ENCODE data around the gene STK38.

Gene STK38

DNA sequence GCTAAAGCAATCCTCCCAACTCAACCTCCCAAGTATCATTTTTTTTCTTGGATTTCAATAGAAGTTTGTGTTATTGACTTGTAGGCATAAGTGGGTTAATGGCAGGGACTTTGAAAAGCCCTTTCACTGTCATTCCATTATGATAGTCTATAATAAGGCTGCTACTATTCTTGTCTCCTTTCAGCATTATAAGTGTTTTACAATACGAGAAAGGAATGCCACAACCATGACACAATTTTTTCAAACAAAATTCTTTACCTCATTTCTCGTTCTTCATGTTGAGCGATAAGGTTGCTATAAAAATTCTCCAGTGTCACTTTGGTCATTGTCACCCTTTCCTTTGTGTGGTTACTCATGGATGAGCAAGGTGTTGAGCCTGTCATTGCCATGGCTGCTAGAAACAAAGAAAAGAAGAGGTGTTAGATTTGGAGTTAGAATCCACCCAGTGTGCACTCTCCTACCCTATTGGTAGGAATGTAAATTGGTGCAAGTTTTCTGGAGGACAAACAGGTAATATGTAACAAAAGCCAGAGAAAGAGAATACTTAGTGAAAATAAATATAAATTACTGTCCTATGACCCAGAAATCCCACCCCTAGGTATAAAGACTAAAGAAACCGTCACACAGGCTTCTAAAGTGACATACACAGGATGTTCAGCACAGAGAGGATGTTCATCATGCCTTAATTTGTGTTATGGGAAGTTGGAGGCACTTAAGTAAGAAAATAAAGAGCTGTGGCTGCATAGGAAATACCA lies 7.3 kb downstream of the STK38 start:
- no peak overlapping the region for H3K4me3 ChIP-seq (ENCODE audit: low read depth, low read length)
- no peaks in the 10 kb centered on the region for H3K27me3 ChIP-seq (ENCODE audit: control insufficient read depth, insufficient read depth, low read length)
- no peaks in the 10 kb centered on the region for H3K9me3 ChIP-seq (ENCODE audit: control insufficient read depth, insufficient read depth, low read length)
- H3K4me1 ChIP-seq (ENCODE audit: control insufficient read depth, insufficient read depth, low read length) = no peaks in the 10 kb centered on the region
- H3K9ac ChIP-seq (ENCODE audit: low read depth, low read length) = no peak overlapping the region
- H3K36me3 ChIP-seq (ENCODE audit: control insufficient read depth, insufficient read depth, low read length) = peaks cover 5% of the 10 kb centered on the region

DNA sequence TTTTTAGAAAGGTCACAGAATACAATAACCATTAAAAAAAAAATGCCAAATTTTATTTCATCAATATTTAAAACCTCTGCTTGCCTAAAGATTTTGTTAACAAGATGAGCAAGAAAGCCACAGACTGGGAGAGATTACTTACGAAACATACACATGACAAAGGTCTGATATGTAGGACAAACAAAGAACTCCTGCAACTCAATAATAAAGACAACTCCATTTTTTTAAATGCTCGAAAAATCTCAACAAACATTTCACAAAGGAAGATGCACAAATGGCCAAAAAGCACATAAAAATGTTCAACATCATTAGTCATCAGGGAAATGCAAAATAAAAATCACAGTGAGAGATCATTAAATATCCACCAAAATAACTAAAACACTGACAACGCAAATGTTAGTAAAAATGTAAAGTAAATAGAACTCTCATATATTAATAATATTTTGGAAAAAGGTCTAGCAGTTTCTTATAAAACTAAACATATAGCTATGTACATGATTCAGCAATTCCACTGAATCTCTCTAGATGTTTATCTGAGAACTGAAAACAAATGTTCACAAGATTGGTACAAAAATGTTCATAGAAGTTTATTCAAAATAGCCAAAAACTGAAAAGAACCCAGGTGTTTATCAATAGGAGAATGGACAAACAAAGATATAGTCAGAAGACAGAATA lies 10.3 kb downstream of the STK38 start:
- H3K9me3 ChIP-seq (ENCODE audit: control insufficient read depth, insufficient read depth, low read length) = no peaks in the 10 kb centered on the region
- H3K4me1 ChIP-seq (ENCODE audit: control insufficient read depth, insufficient read depth, low read length) = no peaks in the 10 kb centered on the region
- H3K9ac ChIP-seq (ENCODE audit: low read depth, low read length) = no peak overlapping the region
- no peak overlapping the region for H3K4me3 ChIP-seq (ENCODE audit: low read depth, low read length)
- no peaks in the 10 kb centered on the region for H3K27me3 ChIP-seq (ENCODE audit: control insufficient read depth, insufficient read depth, low read length)
- peaks cover 5% of the 10 kb centered on the region for H3K36me3 ChIP-seq (ENCODE audit: control insufficient read depth, insufficient read depth, low read length)

- H3K27me3 ChIP-seq (ENCODE audit: control insufficient read depth, insufficient read depth, low read length) = no peaks in the 10 kb centered on the region
- no peak overlapping the region for H3K9ac ChIP-seq (ENCODE audit: low read depth, low read length)
- H3K4me3 ChIP-seq (ENCODE audit: low read depth, low read length) = no peak overlapping the region
- H3K36me3 ChIP-seq (ENCODE audit: control insufficient read depth, insufficient read depth, low read length) = no peaks in the 10 kb centered on the region
- H3K9me3 ChIP-seq (ENCODE audit: control insufficient read depth, insufficient read depth, low read length) = no peaks in the 10 kb centered on the region
- H3K4me1 ChIP-seq (ENCODE audit: control insufficient read depth, insufficient read depth, low read length) = no peaks in the 10 kb centered on the region
These were observed 14.0 kb downstream of the STK38 start for GRCh38 chr6:36533321-36533720.

DNA sequence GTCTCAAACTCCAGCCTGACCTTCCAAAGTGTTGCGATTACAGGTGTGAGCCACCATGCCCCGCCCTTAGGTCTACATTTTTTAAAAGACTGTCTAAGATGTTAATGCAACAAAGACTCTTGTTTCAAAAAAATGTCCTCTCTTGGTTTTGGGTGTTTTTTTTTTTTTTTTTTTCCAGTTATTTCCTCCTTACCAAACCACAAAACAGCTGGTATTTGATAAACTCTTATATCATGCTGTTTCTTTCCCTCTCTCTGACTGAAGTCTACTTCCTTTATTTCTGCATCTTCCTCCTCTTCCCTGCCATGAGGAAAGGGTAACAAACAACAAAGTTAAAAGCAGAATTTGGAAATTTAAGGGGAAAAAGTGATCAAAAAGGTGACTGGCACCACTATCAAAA lies 21.2 kb downstream of the STK38 start:
- H3K4me3 ChIP-seq (ENCODE audit: low read depth, low read length) = no peak overlapping the region
- H3K27me3 ChIP-seq (ENCODE audit: control insufficient read depth, insufficient read depth, low read length) = no peaks in the 10 kb centered on the region
- H3K9me3 ChIP-seq (ENCODE audit: control insufficient read depth, insufficient read depth, low read length) = no peaks in the 10 kb centered on the region
- no peaks in the 10 kb centered on the region for H3K4me1 ChIP-seq (ENCODE audit: control insufficient read depth, insufficient read depth, low read length)
- H3K9ac ChIP-seq (ENCODE audit: low read depth, low read length) = no peak overlapping the region
- no peaks in the 10 kb centered on the region for H3K36me3 ChIP-seq (ENCODE audit: control insufficient read depth, insufficient read depth, low read length)

GRCh38 chr6:36525346-36525745 lies 21.9 kb downstream of the STK38 start:
- no peak overlapping the region for H3K9ac ChIP-seq (ENCODE audit: low read depth, low read length)
- H3K4me3 ChIP-seq (ENCODE audit: low read depth, low read length) = no peak overlapping the region
- no peaks in the 10 kb centered on the region for H3K4me1 ChIP-seq (ENCODE audit: control insufficient read depth, insufficient read depth, low read length)
- no peaks in the 10 kb centered on the region for H3K27me3 ChIP-seq (ENCODE audit: control insufficient read depth, insufficient read depth, low read length)
- no peaks in the 10 kb centered on the region for H3K36me3 ChIP-seq (ENCODE audit: control insufficient read depth, insufficient read depth, low read length)
- no peaks in the 10 kb centered on the region for H3K9me3 ChIP-seq (ENCODE audit: control insufficient read depth, insufficient read depth, low read length)

- no peaks in the 10 kb centered on the region for H3K36me3 ChIP-seq (ENCODE audit: control insufficient read depth, insufficient read depth, low read length)
- no peaks in the 10 kb centered on the region for H3K4me1 ChIP-seq (ENCODE audit: control insufficient read depth, insufficient read depth, low read length)
- H3K9ac ChIP-seq (ENCODE audit: low read depth, low read length) = no peak overlapping the region
- H3K9me3 ChIP-seq (ENCODE audit: control insufficient read depth, insufficient read depth, low read length) = no peaks in the 10 kb centered on the region
- H3K4me3 ChIP-seq (ENCODE audit: low read depth, low read length) = no peak overlapping the region
- H3K27me3 ChIP-seq (ENCODE audit: control insufficient read depth, insufficient read depth, low read length) = no peaks in the 10 kb centered on the region
These were observed 22.4 kb downstream of the STK38 start for GRCh38 chr6:36524871-36525270.

- Histone ChIP-seq H3K27me3 (ENCODE audit: control insufficient read depth, insufficient read depth, low read length) (no peaks in the 10 kb centered on the region), H3K9ac (ENCODE audit: low read depth, low read length) (no peak overlapping the region), H3K4me3 (ENCODE audit: low read depth, low read length) (no peak overlapping the region), H3K9me3 (ENCODE audit: control insufficient read depth, insufficient read depth, low read length) (no peaks in the 10 kb centered on the region), H3K36me3 (ENCODE audit: control insufficient read depth, insufficient read depth, low read length) (no peaks in the 10 kb centered on the region), H3K4me1 (ENCODE audit: control insufficient read depth, insufficient read depth, low read length) (no peaks in the 10 kb centered on the region)
These were observed 23.3 kb downstream of the STK38 start for GRCh38 chr6:36523936-36524499.

GRCh38 chr6:36523451-36523850 lies 23.8 kb downstream of the STK38 start:
- Histone ChIP-seq H3K4me3 (ENCODE audit: low read depth, low read length) (no peak overlapping the region), H3K9ac (ENCODE audit: low read depth, low read length) (no peak overlapping the region), H3K4me1 (ENCODE audit: control insufficient read depth, insufficient read depth, low read length) (no peaks in the 10 kb centered on the region), H3K27me3 (ENCODE audit: control insufficient read depth, insufficient read depth, low read length) (no peaks in the 10 kb centered on the region), H3K36me3 (ENCODE audit: control insufficient read depth, insufficient read depth, low read length) (no peaks in the 10 kb centered on the region), H3K9me3 (ENCODE audit: control insufficient read depth, insufficient read depth, low read length) (no peaks in the 10 kb centered on the region)

GRCh38 chr6:36519352-36519751 lies 27.9 kb downstream of the STK38 start:
- no peak overlapping the region for H3K4me3 ChIP-seq (ENCODE audit: low read depth, low read length)
- H3K9ac ChIP-seq (ENCODE audit: low read depth, low read length) = no peak overlapping the region
- H3K4me1 ChIP-seq (ENCODE audit: control insufficient read depth, insufficient read depth, low read length) = no peaks in the 10 kb centered on the region
- H3K36me3 ChIP-seq (ENCODE audit: control insufficient read depth, insufficient read depth, low read length) = peaks cover 4% of the 10 kb centered on the region
- no peaks in the 10 kb centered on the region for H3K27me3 ChIP-seq (ENCODE audit: control insufficient read depth, insufficient read depth, low read length)
- H3K9me3 ChIP-seq (ENCODE audit: control insufficient read depth, insufficient read depth, low read length) = no peaks in the 10 kb centered on the region

- Histone ChIP-seq H3K4me1 (ENCODE audit: control insufficient read depth, insufficient read depth, low read length) (no peaks in the 10 kb centered on the region), H3K9me3 (ENCODE audit: control insufficient read depth, insufficient read depth, low read length) (no peaks in the 10 kb centered on the region), H3K9ac (ENCODE audit: low read depth, low read length) (no peak overlapping the region), H3K27me3 (ENCODE audit: control insufficient read depth, insufficient read depth, low read length) (no peaks in the 10 kb centered on the region), H3K4me3 (ENCODE audit: low read depth, low read length) (no peak overlapping the region), H3K36me3 (ENCODE audit: control insufficient read depth, insufficient read depth, low read length) (peaks cover 4% of the 10 kb centered on the region)
These were observed 29.9 kb downstream of the STK38 start for GRCh38 chr6:36517408-36517807.

DNA sequence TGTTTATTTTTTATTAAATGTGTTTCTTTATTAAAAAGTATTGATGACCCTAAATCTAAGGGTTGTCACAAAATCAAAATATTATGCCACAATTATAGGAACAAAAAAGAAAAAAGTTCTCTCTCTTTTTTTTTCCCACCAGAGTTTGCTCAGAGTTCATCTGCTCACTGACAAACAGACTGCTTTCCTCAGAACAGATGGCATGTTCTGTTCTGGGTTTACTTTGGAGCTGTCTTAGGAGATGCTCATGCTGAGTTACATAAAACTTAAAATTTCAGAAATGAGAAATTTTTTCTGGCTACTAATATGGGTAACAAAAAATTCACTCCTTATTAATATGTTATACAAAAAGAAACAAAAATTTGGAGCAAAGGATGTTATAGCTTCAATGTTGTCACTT lies 30.3 kb downstream of the STK38 start:
- Histone ChIP-seq H3K9ac (ENCODE audit: low read depth, low read length) (no peak overlapping the region), H3K36me3 (ENCODE audit: control insufficient read depth, insufficient read depth, low read length) (peaks cover 4% of the 10 kb centered on the region), H3K27me3 (ENCODE audit: control insufficient read depth, insufficient read depth, low read length) (no peaks in the 10 kb centered on the region), H3K9me3 (ENCODE audit: control insufficient read depth, insufficient read depth, low read length) (no peaks in the 10 kb centered on the region), H3K4me1 (ENCODE audit: control insufficient read depth, insufficient read depth, low read length) (no peaks in the 10 kb centered on the region), H3K4me3 (ENCODE audit: low read depth, low read length) (no peak overlapping the region)

DNA sequence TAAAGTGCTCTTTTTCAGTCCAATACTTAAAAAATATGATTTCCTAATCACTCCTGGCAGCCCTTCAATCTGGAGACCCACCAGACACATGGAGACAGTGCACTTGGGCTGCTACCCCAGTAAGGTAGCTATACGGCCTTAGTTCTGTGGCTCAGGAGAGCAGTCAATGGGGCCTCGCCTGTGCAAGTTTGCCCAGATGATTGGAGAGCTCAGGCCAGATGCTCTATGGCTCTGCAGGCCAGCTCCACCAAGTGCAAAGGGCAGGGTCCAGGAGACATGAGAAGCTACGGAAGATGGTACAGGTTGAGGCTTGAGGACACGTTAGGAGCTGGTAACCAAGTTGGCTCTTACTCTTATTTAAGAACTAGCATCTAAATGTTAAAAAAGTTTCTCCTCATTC lies 30.7 kb downstream of the STK38 start:
- Histone ChIP-seq H3K27me3 (ENCODE audit: control insufficient read depth, insufficient read depth, low read length) (no peaks in the 10 kb centered on the region), H3K4me1 (ENCODE audit: control insufficient read depth, insufficient read depth, low read length) (no peaks in the 10 kb centered on the region), H3K9me3 (ENCODE audit: control insufficient read depth, insufficient read depth, low read length) (no peaks in the 10 kb centered on the region), H3K9ac (ENCODE audit: low read depth, low read length) (no peak overlapping the region), H3K4me3 (ENCODE audit: low read depth, low read length) (no peak overlapping the region), H3K36me3 (ENCODE audit: control insufficient read depth, insufficient read depth, low read length) (peaks cover 4% of the 10 kb centered on the region)

All from iPS-15b (cell line).